HFF-Myc (cell line): ENCODE data around the gene PGRMC2.
A peak's percentile ranks its signal among the peaks of the same experiment; 100 is the strongest.

Experiments used
- DNase-seq: peaks from one replicate; pipeline ENCODE4 v3.0.0-alpha.2; 2011; ENCODE audit warnings: low read depth; ENCODE audit errors: extremely low read depth
- H3K4me3 ChIP-seq: replicated peaks from 2 replicates; pipeline ENCODE4 v1.5.1; 2011; ENCODE audit warnings: low read depth, mild to moderate bottlenecking, control low read depth, low read length
- TF ChIP-seq, protein P1 (sequence below): IDR thresholded peaks from 2 replicates; pipeline ENCODE4 v1.5.1; 2012; ENCODE audit warnings: mild to moderate bottlenecking, low read depth, low read length, control low read depth; ENCODE audit errors: missing control alignments

PGRMC2 gene, protein sequence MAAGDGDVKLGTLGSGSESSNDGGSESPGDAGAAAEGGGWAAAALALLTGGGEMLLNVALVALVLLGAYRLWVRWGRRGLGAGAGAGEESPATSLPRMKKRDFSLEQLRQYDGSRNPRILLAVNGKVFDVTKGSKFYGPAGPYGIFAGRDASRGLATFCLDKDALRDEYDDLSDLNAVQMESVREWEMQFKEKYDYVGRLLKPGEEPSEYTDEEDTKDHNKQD

DNA sequence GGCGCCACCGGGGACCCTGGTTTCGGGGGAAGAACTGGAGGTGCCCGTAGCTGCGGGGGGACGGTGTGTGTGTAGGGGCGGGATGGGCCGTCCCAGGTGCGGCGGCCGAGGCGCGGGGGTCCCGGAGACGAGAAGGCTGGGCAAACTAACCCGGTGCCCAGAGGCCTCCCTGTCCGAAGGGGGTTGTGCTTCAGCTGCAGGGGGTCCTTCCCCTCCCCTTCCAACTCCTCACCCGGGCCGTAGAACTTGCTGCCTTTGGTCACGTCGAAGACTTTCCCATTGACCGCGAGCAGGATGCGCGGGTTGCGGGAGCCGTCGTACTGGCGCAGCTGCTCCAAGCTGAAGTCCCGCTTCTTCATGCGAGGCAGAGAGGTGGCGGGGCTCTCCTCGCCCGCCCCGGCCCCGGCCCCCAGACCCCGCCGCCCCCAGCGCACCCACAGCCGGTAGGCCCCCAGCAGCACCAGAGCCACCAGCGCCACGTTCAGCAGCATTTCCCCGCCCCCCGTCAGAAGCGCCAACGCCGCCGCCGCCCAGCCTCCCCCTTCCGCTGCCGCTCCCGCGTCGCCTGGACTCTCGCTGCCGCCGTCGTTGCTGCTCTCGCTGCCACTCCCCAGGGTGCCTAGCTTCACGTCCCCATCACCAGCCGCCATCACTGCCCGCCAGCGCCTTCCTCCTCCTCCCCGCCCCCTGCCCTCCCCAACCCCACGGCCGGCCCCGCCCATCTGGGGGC is at the start of gene PGRMC2:
PGRMC2 (minus strand) TSS at position 673 of the 730 bp plus-strand sequence; CDS start at position 650, 23 bp downstream.
- TF ChIP-seq, protein P1, sequence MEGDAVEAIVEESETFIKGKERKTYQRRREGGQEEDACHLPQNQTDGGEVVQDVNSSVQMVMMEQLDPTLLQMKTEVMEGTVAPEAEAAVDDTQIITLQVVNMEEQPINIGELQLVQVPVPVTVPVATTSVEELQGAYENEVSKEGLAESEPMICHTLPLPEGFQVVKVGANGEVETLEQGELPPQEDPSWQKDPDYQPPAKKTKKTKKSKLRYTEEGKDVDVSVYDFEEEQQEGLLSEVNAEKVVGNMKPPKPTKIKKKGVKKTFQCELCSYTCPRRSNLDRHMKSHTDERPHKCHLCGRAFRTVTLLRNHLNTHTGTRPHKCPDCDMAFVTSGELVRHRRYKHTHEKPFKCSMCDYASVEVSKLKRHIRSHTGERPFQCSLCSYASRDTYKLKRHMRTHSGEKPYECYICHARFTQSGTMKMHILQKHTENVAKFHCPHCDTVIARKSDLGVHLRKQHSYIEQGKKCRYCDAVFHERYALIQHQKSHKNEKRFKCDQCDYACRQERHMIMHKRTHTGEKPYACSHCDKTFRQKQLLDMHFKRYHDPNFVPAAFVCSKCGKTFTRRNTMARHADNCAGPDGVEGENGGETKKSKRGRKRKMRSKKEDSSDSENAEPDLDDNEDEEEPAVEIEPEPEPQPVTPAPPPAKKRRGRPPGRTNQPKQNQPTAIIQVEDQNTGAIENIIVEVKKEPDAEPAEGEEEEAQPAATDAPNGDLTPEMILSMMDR: no peak
- no peak for DNase-seq
- peak within 1 kb of the TSS; percentile 72 for H3K4me3 ChIP-seq

DNA sequence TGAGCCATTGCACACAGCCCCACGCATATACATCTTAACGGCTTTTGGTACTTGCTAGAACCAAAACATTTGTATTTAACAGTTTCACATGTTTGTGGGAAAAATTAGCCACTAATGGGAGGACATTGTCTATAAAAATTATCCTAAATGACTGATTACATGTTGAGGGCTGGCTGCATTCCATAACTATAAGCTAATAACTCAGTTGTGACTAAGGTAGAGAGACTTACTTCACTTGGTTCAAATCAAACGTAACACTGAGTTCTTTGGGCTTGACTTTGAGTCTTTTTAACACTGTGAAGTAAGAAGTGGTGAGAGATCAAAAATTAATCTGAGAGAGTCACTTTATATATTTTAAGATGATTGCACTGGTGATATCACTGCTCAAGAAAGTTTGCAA is 47.9 kb upstream of the PGRMC2 start:
- no peak overlapping the region for H3K4me3 ChIP-seq
- TF ChIP-seq, protein P1: no peak
- DNase-seq: no peak

DNA sequence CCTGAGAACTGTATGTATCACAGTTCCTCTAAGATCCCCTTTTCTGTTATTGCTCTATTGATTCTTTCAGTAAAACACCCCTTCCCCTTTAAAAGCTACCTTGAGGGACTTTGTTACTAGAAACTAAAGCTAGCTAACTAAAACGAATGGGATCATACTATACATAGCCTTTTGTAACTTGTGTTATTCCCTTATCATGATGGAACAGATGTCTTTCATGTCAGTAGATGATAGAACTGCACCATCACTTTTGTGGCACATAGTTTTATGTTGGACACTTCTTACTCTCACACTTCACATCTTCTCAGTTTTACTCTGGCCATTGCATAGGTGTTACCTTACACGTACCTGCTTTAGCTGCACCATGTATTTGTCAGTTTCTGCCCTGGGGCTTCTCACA is 46.6 kb upstream of the PGRMC2 start:
- TF ChIP-seq, protein P1: no peak
- no peak for DNase-seq
- H3K4me3 ChIP-seq: no peak overlapping the region

DNA sequence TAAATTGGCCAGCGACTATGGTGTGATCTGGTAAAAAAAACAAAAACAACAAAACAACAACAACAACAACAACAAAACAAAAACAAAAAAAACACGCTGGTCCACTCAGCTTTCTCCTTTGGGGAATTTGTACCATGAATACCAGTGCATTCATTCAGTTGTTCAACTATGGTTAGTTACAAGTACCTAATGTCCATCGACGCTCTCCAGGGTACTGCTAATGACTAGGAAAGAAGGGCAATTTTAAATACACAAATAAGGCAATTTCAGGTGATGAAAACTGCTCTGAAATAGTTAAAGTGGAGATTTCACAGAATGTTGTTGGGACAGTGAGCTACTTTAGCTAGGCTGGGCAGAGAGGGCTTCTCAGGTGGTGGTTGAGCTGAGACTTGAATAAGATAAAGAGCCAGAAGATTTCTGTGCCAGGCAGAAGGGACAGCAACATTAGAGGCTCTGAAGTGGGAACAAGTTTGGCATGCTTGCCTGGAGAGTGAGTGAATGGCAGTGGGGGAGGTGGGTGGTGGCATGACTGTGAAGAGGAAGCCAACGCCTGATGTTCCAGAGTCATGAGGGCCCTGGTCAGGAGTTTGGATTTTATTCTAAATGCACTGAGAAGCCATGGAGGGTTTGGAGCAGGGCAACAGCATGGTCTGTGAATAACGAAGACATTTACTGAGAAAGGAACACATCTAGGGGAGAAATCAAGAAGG is 45.9 kb upstream of the PGRMC2 start:
- no peak for DNase-seq
- TF ChIP-seq, protein P1: no peak
- H3K4me3 ChIP-seq: no peak overlapping the region

DNA sequence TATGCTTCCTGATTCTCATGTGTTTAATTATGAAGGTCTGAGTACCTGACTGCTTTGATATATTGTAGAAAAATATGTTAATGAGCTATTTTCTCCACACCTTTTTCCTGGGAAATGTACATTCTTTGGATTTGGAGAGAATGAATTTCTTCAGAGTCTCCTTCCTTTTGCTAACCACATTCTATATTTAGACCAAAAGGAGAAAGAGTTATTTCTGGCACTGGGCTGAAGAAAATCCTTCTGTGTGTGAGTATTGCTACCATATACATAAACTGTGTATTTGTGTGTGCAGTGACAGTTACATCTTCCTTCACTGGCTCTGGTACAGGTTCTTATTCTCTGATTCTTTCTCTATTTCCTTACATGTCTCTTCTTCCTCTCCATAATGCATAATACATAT is 44.5 kb upstream of the PGRMC2 start:
- no peak for DNase-seq
- no peak overlapping the region for H3K4me3 ChIP-seq
- TF ChIP-seq, protein P1: no peak

DNA sequence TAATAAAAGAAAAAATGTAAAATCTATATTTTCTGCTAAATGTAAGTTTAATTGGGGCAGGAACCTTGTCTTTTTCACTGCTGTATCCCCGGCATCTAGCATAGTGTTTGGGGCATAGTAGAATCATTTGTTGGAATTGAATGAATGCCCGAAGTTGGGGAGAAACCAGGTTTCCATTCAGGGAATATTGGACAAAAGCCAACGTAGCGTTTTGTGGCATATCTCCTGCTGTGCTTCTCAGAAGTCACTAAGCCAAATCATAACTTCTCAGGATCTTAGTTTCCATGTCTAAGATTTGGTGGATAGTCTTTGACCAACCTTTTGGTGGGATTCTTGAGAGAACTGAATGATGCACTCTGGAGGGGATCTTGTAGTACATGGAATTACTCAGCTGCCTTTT is 42.0 kb upstream of the PGRMC2 start:
- no peak for DNase-seq
- TF ChIP-seq, protein P1: no peak
- H3K4me3 ChIP-seq: no peak overlapping the region
